ENCODE measurements around the gene ADCK1.
"Not testable (repeated sequence)": the region's sequence is repeated elsewhere in the genome, so short reads cannot be mapped to it uniquely, and the experiment has no call there.

ADCK1 gene

GRCh38 chr14:77799863-77800730 lies at the start of gene ADCK1:
ADCK1 (plus strand) TSS chr14:77800109; CDS start chr14:77818979, 18,870 bp downstream.
- peak; percentile 71 for DNase-seq

GRCh38 chr14:77752266-77752665 lies 47.6 kb upstream of the ADCK1 start:
- no peak for DNase-seq

GRCh38 chr14:77752799-77753516 lies 47.0 kb upstream of the ADCK1 start:
- no peak for DNase-seq

GRCh38 chr14:77760381-77761204 lies 39.3 kb upstream of the ADCK1 start, which contains the start of gene SNW1:
SNW1 (minus strand) TSS chr14:77761156; CDS start chr14:77761127, 29 bp downstream.
- DNase-seq: peak; percentile 87

GRCh38 chr14:77761205-77761931 lies 38.5 kb upstream of the ADCK1 start:
- DNase-seq: no peak

- no peak for DNase-seq
Measured at GRCh38 chr14:77763316-77763715, 36.6 kb upstream of the ADCK1 start.

- no peak for DNase-seq
Measured at GRCh38 chr14:77763978-77764377, 35.9 kb upstream of the ADCK1 start.

- not testable (repeated sequence) for DNase-seq
Measured at GRCh38 chr14:77768442-77769069, 31.4 kb upstream of the ADCK1 start.

- DNase-seq: not testable (repeated sequence)
Measured at GRCh38 chr14:77773966-77774365, 25.9 kb upstream of the ADCK1 start.

- DNase-seq: no peak
Measured at GRCh38 chr14:77782202-77782601, 17.7 kb upstream of the ADCK1 start.

GRCh38 chr14:77786148-77786547 lies 13.8 kb upstream of the ADCK1 start:
- DNase-seq: no peak

- DNase-seq: no peak
Measured at GRCh38 chr14:77790566-77791224, 9.2 kb upstream of the ADCK1 start.

GRCh38 chr14:77791225-77791600 lies 8.7 kb upstream of the ADCK1 start:
- DNase-seq: no peak

- DNase-seq: not testable (repeated sequence)
Measured at GRCh38 chr14:77793255-77793654, 6.7 kb upstream of the ADCK1 start.

- no peak for DNase-seq
Measured at GRCh38 chr14:77794357-77794756, 5.6 kb upstream of the ADCK1 start.

GRCh38 chr14:77799456-77799855 lies 453 bp upstream of the ADCK1 start:
- not testable (repeated sequence) for DNase-seq

GRCh38 chr14:77800814-77801213 lies 905 bp downstream of the ADCK1 start:
- DNase-seq: no peak

- no peak for DNase-seq
Measured at GRCh38 chr14:77804592-77804991, 4.7 kb downstream of the ADCK1 start.

- DNase-seq: no peak
Measured at GRCh38 chr14:77805706-77806105, 5.8 kb downstream of the ADCK1 start.

GRCh38 chr14:77808250-77808649 lies 8.3 kb downstream of the ADCK1 start:
- no peak for DNase-seq

- DNase-seq: no peak
Measured at GRCh38 chr14:77809011-77809410, 9.1 kb downstream of the ADCK1 start.
